HT1080 (cell line): ENCODE measurements around the gene USP20. TPM values are rescaled to one million over a fixed set of nuclear protein-coding genes. Genes with fewer than 3 reads are reported as not detected.
A peak's percentile ranks its signal among the peaks of the same experiment; 100 is the strongest.

Source experiments
- DNase-seq: peaks from one replicate; pipeline ENCODE4 v3.0.0-alpha.2; 2015; ENCODE audit warnings: low read depth
- total RNA-seq: library from RNA; depleted of rRNA; stranded (reverse); fragments of >200 nt; shearing (Covaris generic); gene quantifications from 2 replicates; pipeline ENCODE4 v1.2.3, GENCODE V29; 2014

Gene USP20
- total RNA-seq, 1 experiment from 2014 or later: 5.9 TPM

DNA sequence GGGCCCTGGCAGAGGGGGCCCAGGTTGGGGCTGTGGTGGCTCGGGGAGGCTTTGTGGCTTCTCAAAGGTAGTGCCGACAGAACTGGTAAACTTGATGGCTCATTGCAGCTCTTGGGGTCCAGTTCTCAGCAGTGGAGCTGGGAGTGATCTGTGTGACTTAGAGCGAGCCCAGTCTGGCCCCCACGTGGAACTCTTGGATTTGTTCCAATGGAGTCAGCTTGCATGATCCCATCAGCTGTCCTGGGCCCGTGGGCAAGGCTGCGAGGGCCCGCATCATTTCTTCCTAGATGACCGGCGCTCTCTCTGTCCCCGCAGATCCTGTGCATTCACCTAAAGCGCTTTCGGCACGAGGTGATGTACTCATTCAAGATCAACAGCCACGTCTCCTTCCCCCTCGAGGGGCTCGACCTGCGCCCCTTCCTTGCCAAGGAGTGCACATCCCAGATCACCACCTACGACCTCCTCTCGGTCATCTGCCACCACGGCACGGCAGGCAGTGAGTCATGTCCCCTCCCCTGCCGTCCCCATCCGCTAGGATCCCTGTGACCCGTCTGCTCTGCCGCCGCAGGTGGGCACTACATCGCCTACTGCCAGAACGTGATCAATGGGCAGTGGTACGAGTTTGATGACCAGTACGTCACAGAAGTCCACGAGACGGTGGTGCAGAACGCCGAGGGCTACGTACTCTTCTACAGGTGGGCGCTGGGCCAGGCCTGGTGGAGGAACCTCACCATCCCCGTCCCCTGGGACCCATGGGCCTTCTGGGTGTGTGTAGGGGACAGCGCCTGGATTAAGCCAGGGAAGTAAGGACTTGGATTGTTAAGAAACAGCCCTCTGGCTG is 39.2 kb downstream of the USP20 start:
- DNase-seq: no peak

DNA sequence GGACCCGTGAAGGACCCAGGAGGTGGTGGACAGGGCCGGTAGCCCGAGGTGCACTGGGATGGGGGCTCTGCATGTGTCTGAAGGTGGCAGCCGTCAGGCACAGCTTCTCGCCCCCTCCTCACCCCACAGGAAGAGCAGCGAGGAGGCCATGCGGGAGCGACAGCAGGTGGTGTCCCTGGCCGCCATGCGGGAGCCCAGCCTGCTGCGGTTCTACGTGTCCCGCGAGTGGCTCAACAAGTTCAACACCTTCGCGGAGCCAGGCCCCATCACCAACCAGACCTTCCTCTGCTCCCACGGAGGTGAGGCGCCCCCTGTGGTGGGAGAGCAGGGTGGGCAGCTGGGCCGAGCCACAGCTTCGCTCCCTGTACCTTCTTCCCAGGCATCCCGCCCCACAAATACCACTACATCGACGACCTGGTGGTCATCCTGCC is 39.9 kb downstream of the USP20 start:
- no peak for DNase-seq

DNA sequence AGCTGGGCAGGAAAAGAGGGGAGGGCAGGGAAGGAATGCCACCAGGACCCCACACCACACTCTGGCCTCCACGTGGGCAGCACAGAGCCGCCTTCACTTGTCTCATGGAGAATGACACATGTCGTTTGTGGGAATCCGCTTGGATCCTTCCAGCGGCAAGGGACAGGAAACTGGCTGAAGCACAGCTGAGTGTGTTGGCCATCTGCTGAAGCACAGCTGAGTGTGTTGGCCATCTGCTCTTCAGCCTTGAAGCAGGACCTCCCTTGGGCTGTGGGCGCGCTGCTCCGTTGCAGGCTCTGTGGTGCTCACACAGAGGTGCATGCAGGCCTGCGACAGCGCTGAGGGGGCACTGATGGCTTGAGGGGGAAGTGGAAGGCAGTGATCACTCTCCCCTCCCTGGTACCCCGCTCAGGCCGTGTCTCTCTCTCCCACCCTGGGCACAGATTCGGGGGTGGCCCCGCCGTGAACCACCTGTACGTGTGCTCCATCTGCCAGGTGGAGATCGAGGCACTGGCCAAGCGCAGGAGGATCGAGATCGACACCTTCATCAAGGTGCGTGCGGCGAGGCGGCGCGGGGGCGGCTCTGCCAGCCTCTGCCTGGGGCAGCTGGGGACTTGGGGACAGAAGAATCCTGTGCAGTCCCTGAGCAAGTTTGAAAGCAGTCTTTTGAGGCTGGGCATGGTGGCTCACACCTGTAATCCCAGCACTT is 40.6 kb downstream of the USP20 start:
- DNase-seq: no peak

DNA sequence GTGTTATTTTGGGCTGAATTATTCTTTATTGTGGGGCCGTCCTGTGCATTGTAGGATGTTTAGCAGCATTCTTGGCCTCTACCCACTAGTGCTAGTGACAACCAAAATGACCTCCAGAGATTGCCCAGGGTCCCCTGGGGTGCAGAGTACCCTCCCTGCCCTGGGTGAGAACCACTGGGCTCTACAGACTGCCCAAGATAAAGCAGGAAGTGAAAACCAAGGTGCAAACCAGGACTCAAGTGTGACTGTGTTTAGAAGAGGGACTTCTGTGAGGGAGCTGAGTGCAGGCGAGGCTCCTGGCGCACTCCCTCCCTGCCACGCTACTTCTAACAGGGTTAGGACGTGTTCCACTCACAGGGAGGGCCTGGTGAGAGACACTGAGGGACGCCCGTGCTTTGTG is 41.6 kb downstream of the USP20 start:
- no peak for DNase-seq

DNA sequence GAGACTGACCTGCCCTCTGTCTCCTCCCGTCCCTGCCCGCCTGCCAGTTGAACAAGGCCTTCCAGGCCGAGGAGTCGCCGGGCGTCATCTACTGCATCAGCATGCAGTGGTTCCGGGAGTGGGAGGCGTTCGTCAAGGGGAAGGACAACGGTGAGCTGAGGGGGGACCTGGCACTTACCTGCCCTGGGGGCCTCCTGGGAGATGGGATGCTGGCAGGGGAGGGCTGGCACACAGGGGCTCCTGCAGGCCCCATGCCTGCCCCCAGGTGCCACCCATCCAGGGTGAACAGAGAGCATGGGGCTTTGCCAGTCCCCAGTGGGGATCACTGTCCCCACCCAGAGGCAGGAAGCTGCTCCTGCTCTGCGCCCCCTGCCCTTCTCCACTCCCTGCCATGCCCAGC is 43.0 kb downstream of the USP20 start:
- DNase-seq: no peak

DNA sequence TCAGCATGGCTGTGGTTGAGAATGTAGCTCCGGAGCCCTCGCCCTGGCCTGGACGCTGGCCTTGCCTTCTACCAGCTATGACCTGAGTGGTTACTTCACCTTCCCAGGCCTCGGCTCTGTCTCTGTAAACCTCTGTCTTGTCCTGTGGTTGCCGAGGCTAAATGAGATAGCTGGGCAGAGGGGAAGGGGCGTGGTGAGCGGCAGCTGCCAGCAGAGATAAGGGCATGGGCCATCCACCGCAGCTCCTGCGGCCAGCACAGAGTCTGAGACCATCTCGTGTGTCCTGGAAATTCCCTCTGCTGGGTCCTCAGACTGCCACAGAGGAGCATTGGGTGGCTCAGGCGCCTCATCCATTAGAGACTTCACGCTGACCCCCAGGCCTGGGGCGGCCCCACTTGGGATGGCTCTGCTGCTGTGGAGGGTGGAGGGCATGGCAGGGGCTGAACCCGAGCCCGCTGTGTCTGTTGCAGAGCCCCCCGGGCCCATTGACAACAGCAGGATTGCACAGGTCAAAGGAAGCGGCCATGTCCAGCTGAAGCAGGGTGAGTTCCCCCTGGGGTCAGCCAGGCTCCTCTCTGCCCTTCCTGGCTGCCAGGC is 43.9 kb downstream of the USP20 start:
- DNase-seq: no peak

DNA sequence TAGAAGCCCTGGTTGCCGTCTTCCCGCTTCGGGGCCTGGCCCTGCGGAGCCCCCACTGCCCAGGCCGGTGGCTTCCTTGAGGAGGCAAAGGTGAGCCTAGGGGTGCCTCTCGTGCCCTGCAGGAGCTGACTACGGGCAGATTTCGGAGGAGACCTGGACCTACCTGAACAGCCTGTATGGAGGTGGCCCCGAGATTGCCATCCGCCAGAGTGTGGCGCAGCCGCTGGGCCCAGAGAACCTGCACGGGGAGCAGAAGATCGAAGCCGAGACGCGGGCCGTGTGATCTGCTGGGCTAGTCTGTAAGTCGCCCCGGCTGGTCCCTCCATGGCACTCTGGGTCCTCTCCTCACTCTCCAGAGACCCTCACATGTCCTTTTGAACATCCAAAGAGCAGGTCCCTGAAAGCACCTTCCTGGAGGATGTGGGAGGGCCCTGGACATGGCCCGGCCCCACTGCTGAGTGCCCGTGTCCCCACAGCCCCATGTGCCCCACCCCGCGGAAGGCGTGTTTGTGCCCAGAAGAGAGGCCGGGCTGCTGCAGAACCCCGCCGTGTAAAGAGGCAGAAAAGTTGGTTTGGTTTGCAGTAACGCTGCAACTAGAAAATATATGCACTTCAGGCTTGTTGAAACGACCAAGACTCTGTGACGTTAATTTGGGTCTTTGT is 44.9 kb downstream of the USP20 start:
- no peak for DNase-seq

GRCh38 chr9:129880654-129881546 is 45.6 kb downstream of the USP20 start:
- no peak for DNase-seq

GRCh38 chr9:129881547-129882324 is 46.5 kb downstream of the USP20 start:
- no peak for DNase-seq

DNA sequence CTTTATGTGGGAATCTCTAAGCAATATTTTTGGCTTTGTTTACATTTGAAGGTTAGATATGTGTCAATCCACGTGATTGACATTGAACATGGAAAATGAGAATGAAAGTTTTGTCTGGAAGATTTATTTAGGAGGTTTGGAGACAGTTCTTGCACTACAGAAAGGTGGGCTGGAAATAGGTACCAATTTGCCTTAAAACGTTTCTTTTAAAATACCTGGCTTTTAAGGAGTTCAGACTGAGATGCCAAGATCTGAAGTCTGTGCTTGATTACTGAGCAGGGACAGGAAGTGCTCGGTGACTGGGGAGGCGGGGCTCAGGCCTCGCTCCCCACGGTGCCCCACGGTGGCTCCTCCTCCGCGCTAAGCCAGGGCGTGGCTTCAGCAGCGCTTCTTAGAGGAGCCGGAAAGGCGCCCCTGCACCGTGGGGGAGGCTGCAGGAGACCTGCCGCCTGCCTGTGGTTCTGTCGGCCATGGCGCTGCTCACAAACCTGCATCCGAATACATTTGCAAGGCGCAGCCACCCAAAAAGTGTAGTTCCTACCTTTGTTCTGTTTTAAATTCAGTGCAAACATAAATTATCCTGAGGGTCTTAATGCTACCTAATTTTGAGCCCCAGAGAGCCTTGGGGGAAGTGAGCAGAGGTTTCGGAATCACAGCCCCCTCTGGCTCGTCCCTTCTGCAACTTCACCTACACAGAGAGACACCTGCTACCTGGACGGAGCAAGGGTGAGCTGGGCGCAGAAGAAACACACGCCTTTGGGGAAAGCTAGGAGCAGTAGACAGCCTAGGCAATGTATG is 49.2 kb downstream of the USP20 start:
- peak; percentile 81 for DNase-seq

DNA sequence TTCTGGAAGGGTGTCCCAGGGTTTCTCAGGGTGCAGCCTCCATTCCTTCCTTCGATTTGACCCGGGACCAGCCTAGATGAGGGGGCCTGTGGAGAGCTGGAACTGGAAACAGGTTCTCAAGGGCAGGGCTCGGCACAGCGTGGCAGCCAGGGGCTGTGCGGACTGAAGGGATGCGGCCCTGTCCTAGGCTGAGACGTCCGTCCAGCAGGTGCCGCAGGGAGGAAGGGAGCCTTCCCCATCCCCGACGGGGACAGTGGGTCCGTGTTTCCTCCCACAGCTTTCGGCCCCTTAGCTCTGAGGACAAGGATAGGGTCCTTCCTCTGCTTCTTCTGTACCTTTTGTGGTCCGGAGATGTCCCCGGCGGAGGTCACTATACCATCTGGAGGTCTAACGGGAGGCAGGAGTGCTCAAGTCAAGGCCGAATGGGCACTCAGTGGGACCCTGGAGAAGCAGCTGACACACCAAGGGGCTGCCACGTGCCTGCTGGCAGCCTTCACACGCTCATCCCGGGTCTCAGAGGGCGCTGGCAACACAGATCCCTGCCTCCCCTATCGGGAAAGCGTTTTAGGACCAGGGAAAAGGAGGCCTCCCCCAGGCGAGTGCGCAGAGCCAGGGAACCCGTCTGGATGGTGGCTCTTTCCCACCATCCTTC is 49.9 kb downstream of the USP20 start:
- DNase-seq: no peak

DNA sequence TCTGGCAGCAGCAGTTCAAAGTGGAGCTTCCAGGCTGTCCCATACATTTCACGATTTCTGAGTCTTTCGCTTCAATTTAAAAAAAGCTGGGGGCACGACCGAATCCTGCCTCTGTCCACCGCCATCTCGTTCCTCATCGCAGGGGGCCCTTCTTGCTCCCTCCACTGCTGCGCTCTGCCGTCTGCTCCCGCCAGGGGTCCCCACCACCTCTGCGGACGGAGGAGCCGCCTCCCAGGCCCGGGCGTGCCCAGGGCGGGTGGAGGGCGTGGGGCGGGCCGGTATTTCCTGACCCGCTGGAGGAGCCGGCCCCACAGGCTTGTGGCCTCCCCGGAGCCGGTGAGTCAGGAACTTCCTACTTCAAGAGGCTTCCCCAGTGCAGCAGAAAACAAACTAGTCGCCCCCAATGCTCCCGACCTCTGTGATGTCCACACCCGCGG is 50.4 kb downstream of the USP20 start:
- DNase-seq: peak; percentile 94

GRCh38 chr9:129886226-129887174 is 51.2 kb downstream of the USP20 start:
- peak; percentile 23 for DNase-seq

DNA sequence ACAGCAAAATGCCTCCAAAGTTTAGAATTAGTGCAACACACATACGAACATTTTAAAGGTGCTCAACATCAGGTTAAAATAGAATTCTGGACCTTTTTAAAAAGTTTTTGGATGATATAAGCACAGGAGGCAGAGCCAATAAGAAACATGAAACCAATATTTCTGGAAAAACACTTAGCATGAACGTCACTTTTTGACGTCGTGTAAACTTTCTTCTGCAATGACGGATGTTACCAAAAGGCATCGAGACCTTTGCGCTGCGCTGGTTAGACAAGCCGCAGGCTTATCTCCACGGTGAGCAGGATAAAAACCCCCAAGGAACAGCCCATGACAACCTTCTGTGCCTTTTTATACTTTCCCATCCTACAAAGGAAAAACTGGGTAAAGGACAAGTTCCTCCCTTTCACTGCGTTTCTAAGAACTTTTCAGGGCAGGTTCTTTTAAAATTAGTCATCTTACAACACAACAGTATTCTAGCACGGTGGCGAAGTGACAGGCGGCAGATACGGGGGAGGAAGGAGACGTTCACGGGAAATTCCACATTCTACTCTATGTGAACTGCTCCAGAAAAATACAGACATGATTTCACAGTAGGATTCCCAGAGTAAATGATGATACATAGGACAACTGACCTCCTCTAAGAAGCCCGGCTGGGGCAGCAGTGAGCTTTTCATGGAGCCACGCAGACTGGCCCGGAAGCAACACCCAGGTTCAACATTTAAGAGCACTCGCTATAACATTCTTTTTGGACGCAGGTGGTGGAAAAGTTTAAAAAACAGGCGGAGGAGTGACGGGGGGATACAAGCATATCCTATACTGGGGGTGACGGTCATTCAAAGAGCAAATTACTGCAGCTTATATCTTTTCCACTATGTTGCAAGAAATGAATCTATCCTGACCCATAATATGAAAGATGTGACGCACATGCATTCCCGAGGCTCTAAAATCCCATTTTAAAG is 52.4 kb downstream of the USP20 start:
- DNase-seq: peak; percentile 41

DNA sequence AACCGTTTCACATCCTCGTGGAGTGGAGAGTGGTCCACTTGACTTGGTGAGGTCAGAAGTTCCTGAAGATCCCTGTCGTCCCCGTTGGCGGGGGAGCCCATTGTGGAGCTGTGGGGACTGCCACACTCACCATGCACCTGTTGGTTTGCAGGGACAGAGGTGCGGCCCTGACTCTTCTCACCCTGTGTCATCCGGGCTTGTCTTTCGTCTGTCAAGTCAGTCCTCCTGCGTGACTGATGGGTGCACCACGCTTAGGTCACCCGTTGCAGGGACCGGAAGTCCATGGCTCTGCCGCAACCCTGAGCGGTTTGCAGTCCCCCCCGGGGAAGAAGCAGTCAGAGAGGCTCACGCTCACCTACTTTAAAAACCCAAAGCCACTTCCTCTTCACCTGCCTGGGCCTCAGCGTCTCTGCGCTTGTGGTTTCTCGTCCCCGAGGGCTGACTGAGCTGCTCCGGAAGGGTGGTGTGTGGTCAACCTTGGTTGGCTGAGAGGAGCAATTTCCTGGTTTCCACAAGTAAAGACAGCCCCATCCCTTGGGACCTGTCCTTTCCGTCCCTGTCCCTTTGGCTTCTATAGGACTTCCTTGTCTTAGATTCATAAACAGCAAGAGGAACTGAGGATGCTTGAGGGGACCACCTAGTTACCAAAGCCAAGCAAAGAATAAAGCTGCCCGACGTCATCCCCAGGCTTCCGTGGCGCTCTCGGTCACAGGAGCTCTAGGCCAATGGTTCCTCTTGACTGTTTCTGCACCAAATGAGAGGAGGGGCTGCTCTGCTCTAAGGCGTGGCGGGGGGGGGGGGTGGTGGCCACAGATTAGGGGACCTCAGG is 53.2 kb downstream of the USP20 start:
- DNase-seq: peak; percentile 50
